HK-2 (cell line): ENCODE data around the gene AMPH.
A peak's percentile ranks its signal among the peaks of the same experiment; 100 is the strongest.

Experiments used
- DNase-seq: peaks from one replicate; pipeline ENCODE4 v3.0.0-alpha.2; 2018; ENCODE audit not compliant: unreplicated experiment

Gene AMPH

GRCh38 chr7:38630720-38631673, at the start of gene AMPH:
Gene AMPH, minus strand, starts transcription at chr7:38631373. Its CDS starts 22 bp downstream, at chr7:38631351.
- DNase-seq: peak; percentile 5

- DNase-seq: no peak
Observed at GRCh38 chr7:38679419-38679818, 48.2 kb upstream of the AMPH start.

- no peak for DNase-seq
Observed at GRCh38 chr7:38678698-38679054, 47.5 kb upstream of the AMPH start.

- DNase-seq: no peak
Observed at GRCh38 chr7:38677981-38678697, 47.0 kb upstream of the AMPH start.

- DNase-seq: no peak
Observed at GRCh38 chr7:38675494-38676106, 44.4 kb upstream of the AMPH start.

- DNase-seq: no peak
Observed at GRCh38 chr7:38674513-38674912, 43.3 kb upstream of the AMPH start.

GRCh38 chr7:38673795-38674194, 42.6 kb upstream of the AMPH start:
- DNase-seq: no peak

- no peak for DNase-seq
Observed at GRCh38 chr7:38671911-38672905, 41.0 kb upstream of the AMPH start.

GRCh38 chr7:38669965-38670520, 38.9 kb upstream of the AMPH start:
- no peak for DNase-seq

- no peak for DNase-seq
Observed at GRCh38 chr7:38664972-38665371, 33.8 kb upstream of the AMPH start.

- DNase-seq: peak; percentile 20
Observed at GRCh38 chr7:38660427-38661099, 29.4 kb upstream of the AMPH start.

- no peak for DNase-seq
Observed at GRCh38 chr7:38659931-38660330, 28.8 kb upstream of the AMPH start.

- DNase-seq: no peak
Observed at GRCh38 chr7:38658921-38659320, 27.7 kb upstream of the AMPH start.

GRCh38 chr7:38656968-38657367, 25.8 kb upstream of the AMPH start:
- DNase-seq: no peak

GRCh38 chr7:38655833-38656774, 24.9 kb upstream of the AMPH start:
- DNase-seq: no peak

- no peak for DNase-seq
Observed at GRCh38 chr7:38637957-38638356, 6.8 kb upstream of the AMPH start.

- no peak for DNase-seq
Observed at GRCh38 chr7:38632411-38632810, 1.2 kb upstream of the AMPH start.

GRCh38 chr7:38629651-38630510, 1.3 kb downstream of the AMPH start:
- DNase-seq: no peak
